Measurements from ENCODE around the gene DMPK.
"Not testable (repeated sequence)": the region's sequence is repeated elsewhere in the genome, so short reads cannot be mapped to it uniquely, and the experiment has no call there.

The DMPK gene

GRCh38 chr19:45730368-45731288, 51.7 kb downstream of the DMPK start, which contains the start of gene FBXO46:
Gene FBXO46, minus strand, starts transcription at chr19:45730896. Its CDS starts 17,401 bp downstream, at chr19:45713495.
- peak; percentile 92 for DNase-seq

GRCh38 chr19:45729800-45730290, 52.4 kb downstream of the DMPK start:
- DNase-seq = no peak

DNA sequence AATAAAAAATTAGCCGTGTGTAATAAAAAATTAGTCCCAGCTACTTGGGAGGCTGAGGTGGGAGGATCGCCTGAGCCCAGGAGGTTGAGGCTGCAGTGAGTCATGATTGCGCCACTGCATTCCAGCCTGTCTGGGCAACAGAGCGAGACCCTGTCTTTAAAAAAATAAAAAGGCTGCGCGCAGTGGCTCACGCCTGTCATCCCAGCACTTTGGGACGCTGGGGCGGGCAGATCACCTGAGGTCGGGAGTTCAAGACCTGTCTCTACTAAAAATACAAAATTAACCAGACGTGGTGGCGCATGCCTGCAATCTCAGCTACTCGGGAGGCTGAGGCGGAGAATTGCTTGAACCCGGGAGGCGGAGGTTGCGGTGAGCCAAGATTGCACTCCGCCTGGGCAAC, 53.6 kb downstream of the DMPK start:
- not testable (repeated sequence) for DNase-seq

DNA sequence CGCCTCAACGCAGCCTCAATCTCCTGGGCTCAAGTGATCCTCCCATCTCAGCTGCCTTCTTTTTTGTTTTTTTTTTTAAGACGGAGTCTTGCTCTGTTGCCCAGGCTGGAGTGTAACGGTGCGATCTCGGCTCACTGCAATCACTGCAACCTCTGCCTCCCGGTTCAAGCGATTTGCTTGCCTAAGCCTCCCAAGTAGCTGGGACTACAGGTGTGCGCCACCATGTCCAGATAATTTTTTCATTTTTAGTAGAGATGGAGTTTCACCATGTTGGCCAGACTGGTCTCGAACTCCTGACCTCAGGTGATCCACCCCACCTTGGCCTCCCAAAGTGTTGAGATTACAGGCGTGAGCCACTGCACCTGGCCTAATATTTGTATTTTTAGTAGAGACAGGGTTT, 62.2 kb downstream of the DMPK start:
- not testable (repeated sequence) for DNase-seq

All from activated T-cell treated with anti-CD3 and anti-CD28 coated beads, Interleukin-2, amount 50 U/mL, for 1 hour (primary cell).